Posterior vena cava (tissue), 2 donors: ENCODE measurements around the gene ISLR2. TPM values are rescaled to one million over a fixed set of nuclear protein-coding genes. Genes with fewer than 3 reads are reported as not detected.

Experiments
- DNase-seq: peaks from one replicate; pipeline ENCODE4 v3.0.0-alpha.2; 2020; ENCODE audit warnings: low spot score
- intact Hi-C, 2 donors: fragments of 100-400 bp; cut with DNase I; formaldehyde crosslinking; loops; one replicate each; pipeline versions ENCODE4 v1.14.1 to v1.14.2; 2022 to 2023
- total RNA-seq, 2 donors: library from RNA; stranded (reverse); fragmentation: NEBNext Ultra II Directional; extraction: Animal tissue kit (Norgen Biotek cat#: 25700); gene quantifications; one replicate each; pipeline ENCODE4 v1.2.1, GENCODE V29; 2021
- donor health status: DM: yes; HTN: yes; CAD: no.
- donor health status: DM: yes; HTN: yes; CAD: no.

Gene ISLR2
- total RNA-seq, 2 donors from 2014 or later, result 0.62 to 0.65 TPM

DNA sequence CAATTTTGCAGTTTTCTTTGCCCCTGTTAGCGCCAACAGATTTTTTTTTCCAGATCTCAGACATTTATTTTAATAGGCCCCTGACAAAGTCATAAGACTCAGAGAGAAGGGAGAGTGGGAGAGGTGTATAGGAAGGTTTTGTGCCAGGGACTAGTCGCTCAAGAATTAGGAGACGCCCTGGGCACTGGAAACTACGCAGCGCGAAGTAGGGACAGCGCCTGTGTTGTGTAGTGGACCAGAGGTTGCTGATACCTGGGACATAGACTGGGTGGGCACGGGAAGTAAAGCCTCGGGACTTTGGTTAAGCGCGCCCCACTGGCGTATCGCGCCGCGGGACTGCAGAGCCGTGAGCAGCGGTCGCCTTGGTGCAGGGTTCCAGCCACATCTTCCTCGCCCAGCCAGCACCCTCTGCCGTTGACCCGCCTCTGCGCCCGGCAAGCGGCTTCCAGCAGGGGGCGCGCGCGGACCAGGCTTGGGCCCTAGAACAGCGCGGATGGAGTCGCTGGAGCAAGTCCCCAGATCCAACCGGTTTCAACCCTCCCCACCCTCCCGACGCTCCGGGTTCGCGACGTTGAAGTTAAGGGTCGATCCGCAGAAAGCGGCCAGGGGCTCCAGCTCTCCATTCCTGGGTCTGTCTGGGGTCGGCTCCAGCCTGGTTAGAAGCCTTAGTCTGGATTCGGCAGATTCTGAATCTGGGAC lies 3.0 kb upstream of the ISLR2 start:
- peak; percentile 97 for DNase-seq
- intact Hi-C loops, result loop anchor here (5.0 kb wide), 3 partner anchors 175 to 195 kb away; no protein-coding TSS in a partner anchor

DNA sequence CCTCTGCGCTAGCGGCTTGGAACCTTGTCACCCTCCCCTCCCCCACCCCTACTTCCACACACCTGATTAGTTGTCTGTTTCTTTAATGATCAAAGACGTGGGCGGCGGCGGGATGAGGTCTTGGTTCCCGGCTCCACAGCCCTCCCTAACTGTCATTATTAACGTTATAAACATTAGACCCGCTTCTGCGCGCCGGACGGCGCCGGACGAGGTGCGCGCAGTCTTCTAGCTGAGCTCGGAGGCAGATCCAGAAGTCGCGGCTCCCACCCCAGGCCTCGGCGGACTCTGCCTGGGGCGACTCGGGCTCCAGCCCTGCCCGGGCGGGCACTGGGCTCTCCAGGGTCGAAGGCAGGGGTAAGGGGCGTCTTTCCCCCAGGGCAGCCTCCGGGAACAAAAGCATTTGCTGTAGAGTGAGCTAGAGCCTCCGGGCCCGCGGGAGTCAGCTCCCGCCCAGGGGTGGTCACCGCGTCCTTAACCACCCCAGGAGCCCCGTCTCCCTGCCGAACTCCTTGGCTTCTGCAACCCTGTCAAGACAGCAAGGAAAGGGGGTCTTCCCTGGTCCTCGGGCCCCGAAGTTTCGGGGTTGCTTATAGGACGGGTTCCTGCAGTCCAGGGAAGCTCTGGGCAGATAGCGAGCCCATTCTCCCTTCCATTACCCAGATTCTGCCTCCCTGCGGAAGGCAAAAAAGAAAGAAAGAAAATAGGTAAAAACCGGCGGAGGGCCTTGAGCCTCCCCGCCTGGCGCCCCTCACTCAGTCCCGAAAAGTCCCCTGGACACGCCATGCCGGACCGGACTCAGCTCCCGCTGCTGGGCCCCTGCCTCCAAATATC lies 2.2 kb upstream of the ISLR2 start:
- DNase-seq, result no peak
- intact Hi-C loops, result loop anchor here (5.0 kb wide), 3 partner anchors 174 to 194 kb away; no protein-coding TSS in a partner anchor

DNA sequence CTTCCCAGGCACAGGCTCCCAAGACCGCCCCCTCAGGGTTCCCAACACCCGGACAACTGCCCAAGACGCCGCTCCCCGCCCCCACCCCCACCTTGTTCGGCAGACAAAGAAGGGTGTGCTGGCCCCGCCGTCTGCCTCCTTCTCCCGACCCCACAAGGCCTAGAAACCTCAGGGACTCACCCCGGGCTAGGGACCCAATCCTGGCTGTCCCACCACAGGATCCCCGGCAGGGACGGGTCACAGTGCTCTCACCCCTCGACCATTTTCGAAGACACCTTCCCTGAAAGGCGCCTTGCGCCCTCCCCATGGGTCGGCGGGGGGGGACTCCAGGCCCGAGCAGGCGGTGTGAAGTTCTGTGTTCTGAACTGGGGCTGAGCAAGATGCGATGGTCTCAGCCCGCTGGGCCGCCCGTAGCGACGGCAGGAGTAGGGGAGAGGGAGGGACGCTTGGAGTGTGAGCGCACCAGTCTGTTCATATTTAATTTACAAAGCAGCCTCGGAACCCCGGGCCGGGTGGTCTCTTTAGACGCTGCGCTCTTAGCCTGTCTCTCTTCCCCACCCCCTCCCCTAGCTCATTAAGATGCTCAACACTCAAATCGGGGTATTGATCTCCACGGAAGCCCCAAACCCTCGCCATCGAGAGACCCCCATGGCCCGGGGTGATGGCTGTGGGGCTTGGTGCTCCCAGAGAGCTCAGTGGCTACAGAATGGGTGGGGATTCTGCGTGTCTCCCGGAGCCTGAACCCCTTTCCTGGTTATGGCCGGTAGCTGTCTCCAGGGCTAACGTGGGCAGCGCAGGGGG lies 1.4 kb upstream of the ISLR2 start:
- intact Hi-C loops, result loop anchor here (5.0 kb wide), 3 partner anchors 173 to 193 kb away; no protein-coding TSS in a partner anchor
- no peak for DNase-seq

DNA sequence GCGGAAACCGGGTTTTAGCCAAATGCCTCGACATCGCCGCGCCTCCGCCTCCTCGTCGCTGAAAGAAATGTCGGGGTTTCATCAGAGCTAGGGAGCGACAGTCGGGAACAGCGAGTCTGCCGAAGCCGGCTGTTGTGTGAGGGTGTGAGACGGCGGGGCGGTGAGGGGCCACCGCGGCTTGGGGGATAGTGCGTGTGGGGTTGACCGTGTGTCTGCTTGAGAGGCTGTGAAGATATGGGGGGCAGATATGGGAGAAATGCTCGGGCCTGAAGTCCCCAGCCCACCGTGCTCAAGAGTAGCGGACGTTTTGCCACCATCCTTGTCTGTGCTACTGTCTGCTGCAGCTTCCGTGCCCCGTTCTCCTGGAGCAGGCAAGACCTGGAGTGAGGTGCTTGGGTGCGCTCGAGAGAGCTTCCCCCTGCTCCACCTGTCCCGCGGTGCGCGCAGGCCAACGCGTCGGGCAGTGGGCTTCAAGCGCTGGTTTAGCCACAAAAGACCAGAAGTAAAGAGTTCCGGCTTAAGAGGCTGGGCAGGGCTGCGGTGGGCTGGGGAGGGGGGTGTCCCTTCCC lies 716 bp upstream of the ISLR2 start:
- DNase-seq, result no peak
- intact Hi-C loops, result loop anchor here (5.0 kb wide), 4 partner anchors 72 to 193 kb away; no protein-coding TSS in a partner anchor

DNA sequence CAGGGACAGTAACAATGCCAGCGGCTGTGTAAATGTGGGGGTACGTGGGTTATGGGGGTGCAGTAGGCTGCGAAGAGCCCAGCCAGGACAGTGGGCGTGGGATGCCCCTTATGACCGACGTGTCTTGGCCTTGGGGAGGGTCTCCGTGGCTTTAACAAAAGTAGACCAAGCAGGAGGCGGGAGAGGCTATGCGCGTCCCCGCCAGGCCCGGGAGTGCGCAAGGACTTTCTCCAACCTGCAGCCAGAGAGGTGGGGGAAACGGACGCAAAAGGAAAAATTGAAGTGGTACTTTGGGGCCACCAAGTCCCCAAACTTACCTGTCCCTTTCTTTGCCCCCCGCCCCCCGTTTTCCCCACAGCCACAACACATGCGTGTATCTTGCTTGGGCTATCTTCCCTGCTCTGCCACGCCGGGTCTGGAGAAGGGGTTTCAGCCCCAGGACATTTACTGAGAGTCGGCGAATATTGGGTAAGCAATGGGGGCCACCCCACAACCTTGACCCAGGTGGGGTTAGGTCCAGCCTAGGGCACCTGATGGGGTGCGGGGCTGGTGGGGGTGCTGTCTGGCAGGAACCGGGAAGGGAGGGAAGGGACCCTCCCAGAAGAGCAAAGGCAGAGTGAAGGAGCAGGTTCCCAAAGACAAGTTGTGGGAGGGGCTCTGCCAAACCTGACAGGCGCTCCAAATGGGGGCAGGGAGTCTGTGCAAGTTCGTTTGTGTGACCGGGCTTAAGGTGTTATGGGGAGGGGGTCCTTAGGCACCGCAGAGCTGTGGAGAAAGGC lies 652 bp downstream of the ISLR2 start:
- intact Hi-C loops, result loop anchor here in 1 of 2 donors (5.0 kb wide), 1 partner anchor 74 kb away; no protein-coding TSS in a partner anchor
- no peak for DNase-seq

DNA sequence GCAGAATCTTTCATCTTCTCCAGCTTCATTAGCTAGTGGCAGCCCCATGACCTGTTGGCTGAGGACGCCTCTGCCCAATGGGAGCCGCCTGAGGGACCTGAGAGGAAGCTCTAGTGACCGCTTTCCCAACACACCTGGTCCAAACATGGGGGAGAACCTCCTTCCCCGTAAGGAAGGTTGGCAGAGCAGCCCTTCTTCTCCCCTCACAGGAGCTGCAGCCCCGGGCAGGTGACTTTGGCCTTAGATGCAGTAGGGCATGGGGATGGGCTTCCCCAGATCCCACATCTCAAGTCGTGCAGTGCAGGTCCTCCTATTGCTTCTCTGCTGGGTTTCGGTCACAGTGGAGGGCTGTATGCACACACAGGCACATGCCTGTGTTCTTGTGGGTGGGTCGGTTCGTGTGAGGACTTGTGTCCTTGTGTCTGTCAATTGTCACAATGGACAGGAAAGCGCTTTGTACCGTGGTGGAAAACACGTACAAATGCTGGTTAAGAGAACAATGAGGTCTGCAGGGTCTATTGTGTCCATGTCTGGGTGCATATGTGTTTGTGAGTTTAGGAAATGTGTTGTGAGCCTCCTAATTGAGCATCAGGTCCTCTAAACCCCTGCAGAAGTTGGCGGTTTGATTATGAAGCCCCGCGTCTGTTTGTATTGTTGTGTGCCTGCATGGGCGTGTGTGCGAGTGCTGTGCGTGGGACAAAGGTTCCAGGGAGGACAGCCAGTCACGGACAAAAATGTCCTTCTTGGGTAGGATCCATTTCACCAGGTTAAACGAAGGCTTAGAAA lies 1.4 kb downstream of the ISLR2 start:
- intact Hi-C loops, result loop anchor here in 1 of 2 donors (5.0 kb wide), 1 partner anchor 75 kb away; no protein-coding TSS in a partner anchor
- DNase-seq, result no peak

DNA sequence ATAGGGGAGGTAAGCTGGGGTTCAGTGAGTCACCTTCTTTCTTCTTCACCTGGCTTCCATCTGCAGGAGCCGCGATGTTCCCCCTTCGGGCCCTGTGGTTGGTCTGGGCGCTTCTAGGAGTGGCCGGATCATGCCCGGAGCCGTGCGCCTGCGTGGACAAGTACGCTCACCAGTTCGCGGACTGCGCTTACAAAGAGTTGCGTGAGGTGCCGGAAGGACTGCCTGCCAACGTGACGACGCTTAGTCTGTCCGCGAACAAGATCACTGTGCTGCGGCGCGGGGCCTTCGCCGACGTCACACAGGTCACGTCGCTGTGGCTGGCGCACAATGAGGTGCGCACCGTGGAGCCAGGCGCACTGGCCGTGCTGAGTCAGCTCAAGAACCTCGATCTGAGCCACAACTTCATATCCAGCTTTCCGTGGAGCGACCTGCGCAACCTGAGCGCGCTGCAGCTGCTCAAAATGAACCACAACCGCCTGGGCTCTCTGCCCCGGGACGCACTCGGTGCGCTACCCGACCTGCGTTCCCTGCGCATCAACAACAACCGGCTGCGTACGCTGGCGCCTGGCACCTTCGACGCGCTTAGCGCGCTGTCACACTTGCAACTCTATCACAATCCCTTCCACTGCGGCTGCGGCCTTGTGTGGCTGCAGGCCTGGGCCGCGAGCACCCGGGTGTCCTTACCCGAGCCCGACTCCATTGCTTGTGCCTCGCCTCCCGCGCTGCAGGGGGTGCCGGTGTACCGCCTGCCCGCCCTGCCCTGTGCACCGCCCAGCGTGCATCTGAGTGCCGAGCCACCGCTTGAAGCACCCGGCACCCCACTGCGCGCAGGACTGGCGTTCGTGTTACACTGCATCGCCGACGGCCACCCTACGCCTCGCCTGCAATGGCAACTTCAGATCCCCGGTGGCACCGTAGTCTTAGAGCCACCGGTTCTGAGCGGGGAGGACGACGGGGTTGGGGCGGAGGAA lies 2.6 kb downstream of the ISLR2 start:
- intact Hi-C loops, result loop anchor here in 1 of 2 donors (5.0 kb wide), 1 partner anchor 76 kb away; no protein-coding TSS in a partner anchor
- no peak for DNase-seq

DNA sequence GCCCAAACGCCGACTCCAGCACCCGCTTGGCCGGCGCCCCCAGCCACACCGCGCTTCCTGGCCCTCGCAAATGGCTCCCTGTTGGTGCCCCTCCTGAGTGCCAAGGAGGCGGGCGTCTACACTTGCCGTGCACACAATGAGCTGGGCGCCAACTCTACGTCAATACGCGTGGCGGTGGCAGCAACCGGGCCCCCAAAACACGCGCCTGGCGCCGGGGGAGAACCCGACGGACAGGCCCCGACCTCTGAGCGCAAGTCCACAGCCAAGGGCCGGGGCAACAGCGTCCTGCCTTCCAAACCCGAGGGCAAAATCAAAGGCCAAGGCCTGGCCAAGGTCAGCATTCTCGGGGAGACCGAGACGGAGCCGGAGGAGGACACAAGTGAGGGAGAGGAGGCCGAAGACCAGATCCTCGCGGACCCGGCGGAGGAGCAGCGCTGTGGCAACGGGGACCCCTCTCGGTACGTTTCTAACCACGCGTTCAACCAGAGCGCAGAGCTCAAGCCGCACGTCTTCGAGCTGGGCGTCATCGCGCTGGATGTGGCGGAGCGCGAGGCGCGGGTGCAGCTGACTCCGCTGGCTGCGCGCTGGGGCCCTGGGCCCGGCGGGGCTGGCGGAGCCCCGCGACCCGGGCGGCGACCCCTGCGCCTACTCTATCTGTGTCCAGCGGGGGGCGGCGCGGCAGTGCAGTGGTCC lies 3.5 kb downstream of the ISLR2 start:
- no peak for DNase-seq
- intact Hi-C loops, result loop anchor here in 1 of 2 donors (5.0 kb wide), 1 partner anchor 77 kb away; no protein-coding TSS in a partner anchor

DNA sequence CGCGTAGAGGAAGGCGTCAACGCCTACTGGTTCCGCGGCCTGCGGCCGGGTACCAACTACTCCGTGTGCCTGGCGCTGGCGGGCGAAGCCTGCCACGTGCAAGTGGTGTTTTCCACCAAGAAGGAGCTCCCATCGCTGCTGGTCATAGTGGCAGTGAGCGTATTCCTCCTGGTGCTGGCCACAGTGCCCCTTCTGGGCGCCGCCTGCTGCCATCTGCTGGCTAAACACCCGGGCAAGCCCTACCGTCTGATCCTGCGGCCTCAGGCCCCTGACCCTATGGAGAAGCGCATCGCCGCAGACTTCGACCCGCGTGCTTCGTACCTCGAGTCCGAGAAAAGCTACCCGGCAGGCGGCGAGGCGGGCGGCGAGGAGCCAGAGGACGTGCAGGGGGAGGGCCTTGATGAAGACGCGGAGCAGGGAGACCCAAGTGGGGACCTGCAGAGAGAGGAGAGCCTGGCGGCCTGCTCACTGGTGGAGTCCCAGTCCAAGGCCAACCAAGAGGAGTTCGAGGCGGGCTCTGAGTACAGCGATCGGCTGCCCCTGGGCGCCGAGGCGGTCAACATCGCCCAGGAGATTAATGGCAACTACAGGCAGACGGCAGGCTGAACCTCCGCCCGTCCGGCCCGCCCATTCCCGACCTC lies 4.1 kb downstream of the ISLR2 start:
- intact Hi-C loops, result loop anchor here in 1 of 2 donors (5.0 kb wide), 1 partner anchor 77 kb away; no protein-coding TSS in a partner anchor
- DNase-seq, result peak; percentile 87

DNA sequence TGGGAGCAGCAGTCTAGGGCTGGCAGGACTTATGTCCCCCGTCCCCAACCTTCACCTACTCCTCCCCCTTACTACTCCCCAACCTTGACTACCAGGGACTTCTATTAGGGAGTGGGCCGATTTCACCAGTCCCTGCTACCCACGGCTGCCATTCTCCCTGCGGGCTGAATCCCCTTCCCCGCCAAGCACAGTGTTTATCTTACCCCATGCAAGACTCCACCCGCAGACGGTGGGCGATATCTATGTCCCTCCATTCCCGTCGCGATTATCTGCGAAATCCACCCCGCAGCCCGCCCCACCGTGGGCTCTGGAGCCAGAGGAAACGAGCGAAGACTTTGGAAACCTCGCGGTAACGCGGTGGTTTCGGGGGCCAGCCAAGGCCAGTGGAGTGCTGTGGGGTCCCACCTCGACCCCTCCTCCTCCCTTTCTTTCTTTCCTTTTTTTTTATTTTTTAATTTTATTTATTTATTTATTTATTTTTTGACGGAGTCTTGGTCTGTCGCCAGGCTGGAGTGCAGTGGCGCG lies 4.7 kb downstream of the ISLR2 start:
- DNase-seq, result no peak
- intact Hi-C loops, result no loop called here

DNA sequence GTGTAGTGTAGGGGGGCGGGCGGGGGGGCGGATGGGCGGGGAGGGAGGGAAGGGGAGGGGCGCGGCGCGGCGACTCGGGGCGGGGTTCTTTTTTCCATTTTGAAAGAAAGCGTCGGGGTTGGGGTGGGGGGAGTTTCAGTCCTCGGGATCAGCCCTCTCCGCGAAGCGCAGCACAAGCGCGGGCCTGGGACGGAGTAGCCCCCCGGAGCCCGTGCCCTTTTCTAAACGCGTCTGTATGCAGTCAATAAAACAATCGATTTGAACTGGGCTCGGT lies 6.1 kb downstream of the ISLR2 start:
- intact Hi-C loops, result no loop called here

DNA sequence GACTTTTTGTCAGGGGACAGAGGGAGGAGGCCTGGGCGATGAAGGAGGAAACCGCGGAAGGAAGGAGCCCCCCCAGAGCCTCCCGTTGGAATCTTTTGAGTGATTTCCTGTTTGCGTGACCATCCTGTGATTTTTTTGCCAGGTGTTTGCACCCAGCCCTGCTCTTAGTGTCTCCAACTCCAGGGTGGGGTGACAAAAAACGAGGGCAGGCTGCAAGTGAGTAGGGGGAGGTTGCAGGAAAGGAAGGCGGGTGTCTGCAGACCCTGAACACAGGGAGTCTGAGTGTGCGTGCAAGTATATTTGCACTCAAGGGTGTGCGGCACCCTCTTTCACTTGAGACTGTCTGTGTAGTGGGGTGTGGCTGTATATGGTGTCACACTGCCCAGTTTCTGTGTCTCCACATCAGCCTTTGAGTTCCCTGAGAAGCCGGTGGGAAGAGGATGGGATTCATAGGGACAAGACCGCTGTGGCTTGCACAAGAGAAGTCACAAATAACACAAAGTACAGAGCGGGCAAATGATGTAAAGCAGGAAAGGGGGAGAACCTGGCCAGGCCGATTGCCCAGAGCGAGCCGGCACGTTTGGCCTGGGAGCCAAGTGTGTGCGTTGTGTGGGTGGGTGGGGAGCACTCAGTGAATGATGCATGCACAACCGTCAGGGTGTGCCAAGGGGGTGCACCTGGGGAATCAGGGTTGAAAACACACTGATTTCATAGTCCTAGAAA lies 6.6 kb downstream of the ISLR2 start:
- intact Hi-C loops, result no loop called here
- DNase-seq, result no peak

More for the DNA sequence above, 6.1 kb downstream of the ISLR2 start:
- DNase-seq, result no peak

DNA sequence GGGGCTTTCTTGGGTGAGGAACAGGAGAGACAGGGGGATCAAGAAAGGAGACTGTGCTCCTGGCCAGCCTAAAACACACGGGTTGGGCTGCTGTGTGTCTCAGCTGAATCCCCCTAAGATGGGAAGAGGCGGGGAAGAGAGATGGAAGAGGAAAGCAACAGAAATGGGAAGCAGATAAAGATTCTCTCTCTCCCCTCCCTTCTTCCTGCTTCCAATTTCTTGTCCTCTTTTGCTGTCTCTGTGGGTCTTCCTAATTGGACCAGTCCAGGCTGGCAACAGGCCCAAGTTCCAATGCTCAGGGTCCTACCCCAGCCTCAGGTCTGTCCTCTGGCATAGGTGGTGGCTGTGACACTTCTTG lies 7.1 kb downstream of the ISLR2 start:
- intact Hi-C loops, result no loop called here
- DNase-seq, result no peak

DNA sequence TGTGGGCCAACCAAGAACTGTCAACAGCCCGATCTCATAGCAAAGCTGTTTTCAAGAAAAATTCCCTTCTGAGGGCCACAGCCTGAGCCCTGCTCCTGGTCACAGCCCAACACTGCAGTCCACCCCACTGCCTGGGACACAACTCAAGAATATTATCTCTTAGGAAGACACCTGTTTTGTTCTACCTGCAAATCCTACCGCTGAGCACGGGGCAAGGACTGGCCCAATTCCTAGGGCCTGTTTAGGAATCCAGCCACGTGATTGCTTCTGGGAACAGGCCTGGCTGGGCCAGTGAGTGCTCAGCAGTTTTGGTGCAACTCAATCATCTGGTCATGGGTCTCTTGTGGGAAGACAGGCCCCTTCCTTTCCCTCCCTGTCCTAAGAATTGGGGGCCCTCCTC lies 8.3 kb downstream of the ISLR2 start:
- intact Hi-C loops, result no loop called here
- DNase-seq, result no peak

DNA sequence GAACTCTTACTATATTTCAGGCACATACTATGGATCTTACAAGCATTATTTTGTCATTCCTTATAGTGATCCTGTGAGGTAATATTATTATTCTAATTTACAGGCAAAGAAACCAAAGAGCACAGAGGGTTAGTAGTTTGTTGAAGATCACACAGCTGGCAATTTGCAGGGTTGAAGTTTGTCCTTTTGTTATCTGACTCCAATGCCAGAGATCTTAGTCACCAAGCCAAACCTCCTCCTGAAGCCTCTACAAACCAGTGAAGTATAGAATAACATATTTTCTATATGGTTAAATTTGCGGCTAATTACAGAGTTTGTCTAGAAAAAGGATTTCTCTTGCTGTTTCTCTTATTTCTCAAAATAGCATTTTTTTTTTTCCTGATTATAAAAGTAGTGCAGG lies 11.2 kb downstream of the ISLR2 start:
- intact Hi-C loops, result no loop called here
- no peak for DNase-seq
